Type B pancreatic cell (in vitro differentiated cells): ENCODE data around the gene SLC7A7. TPM values are rescaled to one million over a fixed set of nuclear protein-coding genes. Genes with fewer than 3 reads are reported as not detected.

ENCODE experiments used
- DNase-seq: peaks from one replicate; pipeline ENCODE4 v3.0.0; 2021; ENCODE audit warnings: mixed read lengths; ENCODE audit not compliant: unreplicated experiment; ENCODE audit errors: extremely low spot score
- H3K27ac Mint-ChIP-seq: 2 replicates; pipeline ENCODE4 v1.8.0; 2021; ENCODE audit warnings: mild to moderate bottlenecking, mixed read lengths
- H3K27me3 Mint-ChIP-seq: 2 replicates; pipeline ENCODE4 v1.8.0; 2021; ENCODE audit warnings: mixed read lengths
- H3K36me3 Mint-ChIP-seq: 2 replicates; pipeline ENCODE4 v1.8.0; 2021; ENCODE audit warnings: mixed read lengths
- H3K4me1 Mint-ChIP-seq: one replicate; pipeline ENCODE4 v1.8.0; 2021; ENCODE audit warnings: mixed read lengths; ENCODE audit not compliant: unreplicated experiment
- H3K4me3 Mint-ChIP-seq: 2 replicates; pipeline ENCODE4 v1.8.0; 2021; ENCODE audit warnings: mild to moderate bottlenecking, mixed read lengths
- H3K9me3 Mint-ChIP-seq: 2 replicates; pipeline ENCODE4 v1.8.0; 2021; ENCODE audit warnings: mixed read lengths
- total RNA-seq: library from RNA; stranded (reverse); gene quantifications from 2 replicates; pipeline ENCODE4 v1.2.1, GENCODE V29; 2021; ENCODE audit warnings: low replicate concordance
- TF ChIP-seq, protein P1 (sequence below): fragments of 200-600 bp; sonication (generic); conservative IDR thresholded peaks from 2 replicates; pipeline ENCODE4 v1.5.0; 2021; ENCODE audit warnings: antibody characterized with exemption, mild to moderate bottlenecking

Gene SLC7A7
- total RNA-seq, 1 donor from 2014 or later, result 9.7 TPM

GRCh38 chr14:22844221-22845102, 29.2 kb upstream of the SLC7A7 start:
- peaks cover 8% of the 10 kb centered on the region for H3K36me3 Mint-ChIP-seq
- DNase-seq, result no peak
- H3K4me1 Mint-ChIP-seq, result peaks cover 19% of the 10 kb centered on the region
- no peaks in the 10 kb centered on the region for H3K27me3 Mint-ChIP-seq
- H3K4me3 Mint-ChIP-seq, result no peak overlapping the region
- TF ChIP-seq, protein P1, sequence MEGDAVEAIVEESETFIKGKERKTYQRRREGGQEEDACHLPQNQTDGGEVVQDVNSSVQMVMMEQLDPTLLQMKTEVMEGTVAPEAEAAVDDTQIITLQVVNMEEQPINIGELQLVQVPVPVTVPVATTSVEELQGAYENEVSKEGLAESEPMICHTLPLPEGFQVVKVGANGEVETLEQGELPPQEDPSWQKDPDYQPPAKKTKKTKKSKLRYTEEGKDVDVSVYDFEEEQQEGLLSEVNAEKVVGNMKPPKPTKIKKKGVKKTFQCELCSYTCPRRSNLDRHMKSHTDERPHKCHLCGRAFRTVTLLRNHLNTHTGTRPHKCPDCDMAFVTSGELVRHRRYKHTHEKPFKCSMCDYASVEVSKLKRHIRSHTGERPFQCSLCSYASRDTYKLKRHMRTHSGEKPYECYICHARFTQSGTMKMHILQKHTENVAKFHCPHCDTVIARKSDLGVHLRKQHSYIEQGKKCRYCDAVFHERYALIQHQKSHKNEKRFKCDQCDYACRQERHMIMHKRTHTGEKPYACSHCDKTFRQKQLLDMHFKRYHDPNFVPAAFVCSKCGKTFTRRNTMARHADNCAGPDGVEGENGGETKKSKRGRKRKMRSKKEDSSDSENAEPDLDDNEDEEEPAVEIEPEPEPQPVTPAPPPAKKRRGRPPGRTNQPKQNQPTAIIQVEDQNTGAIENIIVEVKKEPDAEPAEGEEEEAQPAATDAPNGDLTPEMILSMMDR, result no peak
- no peaks in the 10 kb centered on the region for H3K9me3 Mint-ChIP-seq
- no peak overlapping the region for H3K27ac Mint-ChIP-seq

DNA sequence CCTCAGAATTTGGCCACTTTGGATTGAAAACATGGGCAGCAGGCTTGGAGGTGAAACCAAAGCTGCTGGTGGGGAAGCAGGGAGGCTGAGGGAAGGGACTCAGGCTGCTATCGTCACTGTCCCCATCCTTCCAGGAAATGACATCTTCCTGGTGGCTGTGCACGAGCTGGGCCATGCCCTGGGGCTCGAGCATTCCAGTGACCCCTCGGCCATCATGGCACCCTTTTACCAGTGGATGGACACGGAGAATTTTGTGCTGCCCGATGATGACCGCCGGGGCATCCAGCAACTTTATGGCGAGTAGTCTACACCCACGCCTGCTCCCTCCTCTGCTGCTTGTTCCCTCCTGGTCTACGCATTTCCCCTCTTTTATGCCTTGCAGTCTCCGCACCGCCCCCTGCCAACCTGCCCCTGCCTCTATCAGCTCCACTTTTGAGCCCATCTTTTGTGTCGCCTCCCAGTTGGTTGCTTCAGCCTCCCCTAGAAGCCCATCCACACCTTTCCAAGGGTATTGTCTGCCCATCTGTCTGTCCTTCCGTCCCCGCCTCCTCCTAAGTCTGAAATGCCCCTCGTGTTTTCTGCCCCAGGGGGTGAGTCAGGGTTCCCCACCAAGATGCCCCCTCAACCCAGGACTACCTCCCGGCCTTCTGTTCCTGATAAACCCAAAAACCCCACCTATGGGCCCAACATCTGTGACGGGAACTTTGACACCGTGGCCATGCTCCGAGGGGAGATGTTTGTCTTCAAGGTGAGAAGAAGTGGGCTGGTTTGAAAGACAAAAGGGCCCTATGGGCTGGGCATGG, 28.1 kb upstream of the SLC7A7 start:
- Mint-ChIP-seq H3K4me1 (peaks cover 12% of the 10 kb centered on the region), H3K27ac (no peak overlapping the region), H3K36me3 (peaks cover 11% of the 10 kb centered on the region), H3K4me3 (no peak overlapping the region), H3K27me3 (no peaks in the 10 kb centered on the region), H3K9me3 (no peaks in the 10 kb centered on the region)
- no peak for DNase-seq
- TF ChIP-seq, protein P1, result no peak

GRCh38 chr14:22842211-22843122, 27.2 kb upstream of the SLC7A7 start:
- peaks cover 4% of the 10 kb centered on the region for H3K4me1 Mint-ChIP-seq
- H3K4me3 Mint-ChIP-seq, result no peak overlapping the region
- no peaks in the 10 kb centered on the region for H3K9me3 Mint-ChIP-seq
- H3K36me3 Mint-ChIP-seq, result peaks cover 11% of the 10 kb centered on the region
- TF ChIP-seq, protein P1, result no peak
- DNase-seq, result no peak
- H3K27ac Mint-ChIP-seq, result no peak overlapping the region
- H3K27me3 Mint-ChIP-seq, result no peaks in the 10 kb centered on the region

DNA sequence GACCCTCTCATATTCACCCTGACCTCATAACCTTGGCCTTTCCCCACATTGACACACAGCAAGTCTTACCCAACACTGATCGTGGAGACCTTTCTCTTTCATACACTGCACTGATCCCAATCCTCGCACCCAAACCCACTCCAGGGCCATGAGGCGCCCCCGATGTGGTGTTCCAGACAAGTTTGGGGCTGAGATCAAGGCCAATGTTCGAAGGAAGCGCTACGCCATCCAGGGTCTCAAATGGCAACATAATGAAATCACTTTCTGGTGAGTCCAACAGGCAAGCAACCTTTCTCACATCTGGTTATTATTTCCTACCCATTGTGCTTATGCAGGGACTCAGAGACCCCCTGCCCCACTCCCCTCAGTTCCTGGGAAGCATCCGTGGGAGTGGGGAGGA, 26.5 kb upstream of the SLC7A7 start:
- TF ChIP-seq, protein P1, result no peak
- Mint-ChIP-seq H3K4me3 (no peak overlapping the region), H3K4me1 (peaks cover 4% of the 10 kb centered on the region), H3K27me3 (no peaks in the 10 kb centered on the region), H3K27ac (no peak overlapping the region), H3K9me3 (no peaks in the 10 kb centered on the region), H3K36me3 (peaks cover 11% of the 10 kb centered on the region)
- DNase-seq, result no peak

GRCh38 chr14:22841311-22841710, 26.1 kb upstream of the SLC7A7 start:
- Mint-ChIP-seq H3K27ac (no peak overlapping the region), H3K4me3 (no peak overlapping the region), H3K4me1 (peaks cover 5% of the 10 kb centered on the region), H3K36me3 (peaks cover 11% of the 10 kb centered on the region), H3K9me3 (no peaks in the 10 kb centered on the region), H3K27me3 (no peaks in the 10 kb centered on the region)
- DNase-seq, result no peak
- TF ChIP-seq, protein P1, result no peak
